Measurements from ENCODE around the gene C1QL1.

The C1QL1 gene

DNA sequence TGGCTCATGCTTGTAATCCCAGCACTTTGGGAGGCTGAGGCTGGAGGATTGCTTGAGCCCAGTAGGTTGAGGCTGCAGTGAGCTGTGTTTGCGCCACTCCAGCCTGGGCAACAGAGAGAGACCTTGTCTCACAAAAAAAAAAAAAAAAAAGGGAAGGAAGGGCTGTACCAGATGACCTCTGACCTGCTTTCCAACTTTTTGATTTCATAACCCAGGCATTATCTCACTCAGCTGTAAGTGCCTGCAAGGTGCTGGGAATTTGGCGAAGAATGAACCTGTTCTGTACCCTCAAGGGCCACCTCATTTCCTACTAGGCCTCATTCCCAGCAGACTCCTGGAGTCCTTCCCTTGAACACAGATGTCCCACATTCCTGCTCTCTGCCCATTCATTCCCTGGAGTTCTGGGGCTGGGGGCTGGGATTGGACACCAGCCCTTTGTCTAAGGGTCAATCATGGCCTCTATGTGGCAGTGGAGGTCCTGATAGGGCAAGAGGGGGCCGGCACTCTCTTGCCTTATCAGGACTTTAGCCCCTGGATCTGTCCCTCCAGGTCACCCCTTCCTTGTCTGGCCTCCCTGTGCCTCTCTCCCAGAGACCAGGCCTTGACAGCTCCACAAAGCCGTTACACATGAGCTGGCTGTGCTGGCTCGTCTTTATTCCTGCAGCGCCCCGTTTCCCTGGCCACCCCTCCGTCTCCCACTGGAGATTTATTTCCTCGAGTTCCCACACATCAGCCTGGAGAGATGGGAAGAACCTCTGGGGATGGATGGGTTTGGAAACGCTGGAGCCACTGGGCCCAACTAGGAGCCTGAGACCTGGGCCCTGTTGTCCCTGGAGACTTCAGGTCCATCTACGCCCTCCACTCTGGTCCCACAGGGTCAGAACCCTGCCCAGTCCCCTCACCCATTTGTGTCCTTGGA lies 52.0 kb downstream of the C1QL1 start:
- DNase-seq (ENCODE audit: low spot score), result no peak

DNA sequence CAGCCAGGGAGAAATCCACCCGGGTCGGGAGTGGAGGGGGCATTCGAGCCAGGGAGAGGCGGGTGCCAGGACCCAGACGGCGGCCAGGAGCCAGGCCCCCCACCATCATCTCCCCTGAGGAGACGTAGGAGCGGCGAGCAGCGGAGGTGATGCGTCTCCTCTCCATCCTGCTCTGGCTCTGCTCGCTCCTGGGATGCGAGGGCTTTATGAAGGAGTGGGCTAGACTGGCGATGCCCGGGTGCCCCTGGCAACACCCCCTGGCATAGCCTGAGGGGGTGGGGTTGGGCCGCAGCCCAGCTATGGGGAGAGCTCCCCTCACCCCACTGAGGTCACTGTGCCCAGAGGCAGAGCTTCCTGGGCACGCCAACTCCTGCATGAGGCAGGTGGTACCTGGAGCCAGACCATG lies 52.8 kb downstream of the C1QL1 start, which contains the start of gene GFAP:
TSS of gene GFAP (minus strand) at position 180 of the 406 bp plus-strand sequence. CDS start at position 166, 14 bp downstream.
- DNase-seq (ENCODE audit: low spot score), result no peak

DNA sequence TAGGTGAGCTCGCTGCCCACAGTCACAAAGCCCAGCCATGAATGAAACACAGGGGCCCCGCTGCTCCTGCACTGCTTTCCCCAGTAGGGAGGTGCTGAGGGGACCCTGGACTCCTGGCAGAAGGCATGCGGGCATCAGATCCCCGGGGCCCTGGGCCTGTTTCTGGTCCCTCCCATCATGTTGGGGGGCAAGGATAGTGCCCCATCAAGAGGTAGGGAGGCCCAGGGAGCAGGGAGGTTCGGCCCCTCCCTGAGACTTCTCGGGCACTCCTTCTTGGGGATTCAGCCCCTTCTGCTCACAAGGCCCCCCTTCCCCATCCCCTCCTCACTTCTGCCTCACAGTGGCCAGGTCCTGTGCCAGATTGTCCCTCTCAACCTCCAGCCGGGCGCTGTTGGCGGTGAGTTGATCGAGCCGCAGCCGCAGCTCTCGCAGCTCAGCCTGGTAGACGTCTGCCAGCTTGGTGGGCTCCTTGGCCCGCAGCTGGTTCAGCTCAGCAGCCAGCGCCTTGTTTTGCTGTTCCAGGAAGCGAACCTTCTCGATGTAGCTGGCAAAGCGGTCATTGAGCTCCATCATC lies 53.3 kb downstream of the C1QL1 start:
- no peak for DNase-seq (ENCODE audit: low spot score)

DNA sequence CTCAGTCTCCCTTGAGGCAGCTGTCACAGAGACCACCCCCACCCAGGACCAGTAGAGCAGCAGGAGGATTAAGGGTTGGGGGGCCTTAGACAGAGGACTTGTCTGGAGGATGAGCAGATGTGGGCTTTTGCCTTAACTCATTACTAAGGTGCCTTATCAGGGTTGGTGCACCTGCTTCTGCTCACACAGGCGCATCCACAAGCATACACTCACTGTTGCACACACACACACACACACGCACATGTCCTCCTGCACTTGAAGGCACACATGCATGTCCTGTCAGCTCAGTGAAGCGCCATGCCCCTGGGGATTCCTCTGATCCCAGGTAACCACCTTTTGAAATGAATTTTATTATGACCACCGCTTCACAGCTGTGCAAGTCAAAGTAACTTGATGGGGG lies 54.0 kb downstream of the C1QL1 start:
- DNase-seq (ENCODE audit: low spot score), result peak; percentile 57

DNA sequence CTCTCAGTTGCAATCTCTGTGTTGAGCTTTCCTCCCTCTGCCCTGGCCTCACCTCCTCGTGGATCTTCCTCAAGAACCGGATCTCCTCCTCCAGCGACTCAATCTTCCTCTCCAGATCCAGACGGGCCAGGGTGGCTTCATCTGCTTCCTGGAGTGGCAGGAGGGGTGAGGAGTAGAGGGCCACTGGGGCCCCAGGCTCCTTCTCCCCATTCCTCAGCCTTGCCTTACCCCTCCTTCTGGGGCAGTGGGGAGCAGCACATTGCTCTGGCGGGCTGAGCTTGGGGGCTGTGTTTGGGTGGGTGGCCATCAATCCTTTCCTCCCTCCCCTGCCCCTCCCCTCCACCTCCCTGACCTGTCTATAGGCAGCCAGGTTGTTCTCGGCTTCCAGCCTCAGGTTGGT lies 54.4 kb downstream of the C1QL1 start:
- no peak for DNase-seq (ENCODE audit: low spot score)

DNA sequence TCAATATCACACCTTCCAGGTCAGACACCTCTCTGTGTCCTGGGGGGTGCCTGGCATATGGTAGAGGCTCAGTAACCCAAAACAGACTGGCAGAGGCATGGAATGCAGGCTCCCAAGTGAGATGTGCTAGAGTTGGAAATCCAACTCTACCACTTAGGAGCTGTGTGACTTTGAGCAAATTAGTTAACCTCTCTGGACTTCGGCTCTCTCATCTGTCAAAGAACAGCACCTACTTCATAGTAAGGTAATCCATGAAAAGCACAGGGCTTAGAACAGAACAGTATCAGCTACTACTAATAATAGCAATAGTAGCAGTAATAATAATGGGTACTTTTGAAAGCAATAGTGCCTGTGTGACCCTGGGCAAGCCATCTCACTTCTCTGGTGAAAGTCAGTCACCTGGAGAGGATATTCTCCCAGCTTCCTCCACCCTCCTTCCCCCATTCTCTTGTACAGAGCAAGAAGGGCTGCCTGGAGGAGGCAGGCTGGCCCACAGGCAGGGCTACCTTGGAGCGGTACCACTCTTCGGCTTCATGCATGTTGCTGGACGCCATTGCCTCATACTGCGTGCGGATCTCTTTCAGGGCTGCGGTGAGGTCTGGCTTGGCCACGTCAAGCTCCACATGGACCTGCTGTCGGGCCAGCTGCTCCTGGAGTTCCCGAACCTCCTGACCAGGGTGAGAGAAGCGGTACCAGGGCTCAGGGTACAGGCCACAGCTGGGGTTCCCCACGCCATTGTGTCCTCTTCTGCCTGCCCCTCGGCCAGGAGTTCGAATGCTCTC lies 55.1 kb downstream of the C1QL1 start:
- DNase-seq (ENCODE audit: low spot score), result no peak

DNA sequence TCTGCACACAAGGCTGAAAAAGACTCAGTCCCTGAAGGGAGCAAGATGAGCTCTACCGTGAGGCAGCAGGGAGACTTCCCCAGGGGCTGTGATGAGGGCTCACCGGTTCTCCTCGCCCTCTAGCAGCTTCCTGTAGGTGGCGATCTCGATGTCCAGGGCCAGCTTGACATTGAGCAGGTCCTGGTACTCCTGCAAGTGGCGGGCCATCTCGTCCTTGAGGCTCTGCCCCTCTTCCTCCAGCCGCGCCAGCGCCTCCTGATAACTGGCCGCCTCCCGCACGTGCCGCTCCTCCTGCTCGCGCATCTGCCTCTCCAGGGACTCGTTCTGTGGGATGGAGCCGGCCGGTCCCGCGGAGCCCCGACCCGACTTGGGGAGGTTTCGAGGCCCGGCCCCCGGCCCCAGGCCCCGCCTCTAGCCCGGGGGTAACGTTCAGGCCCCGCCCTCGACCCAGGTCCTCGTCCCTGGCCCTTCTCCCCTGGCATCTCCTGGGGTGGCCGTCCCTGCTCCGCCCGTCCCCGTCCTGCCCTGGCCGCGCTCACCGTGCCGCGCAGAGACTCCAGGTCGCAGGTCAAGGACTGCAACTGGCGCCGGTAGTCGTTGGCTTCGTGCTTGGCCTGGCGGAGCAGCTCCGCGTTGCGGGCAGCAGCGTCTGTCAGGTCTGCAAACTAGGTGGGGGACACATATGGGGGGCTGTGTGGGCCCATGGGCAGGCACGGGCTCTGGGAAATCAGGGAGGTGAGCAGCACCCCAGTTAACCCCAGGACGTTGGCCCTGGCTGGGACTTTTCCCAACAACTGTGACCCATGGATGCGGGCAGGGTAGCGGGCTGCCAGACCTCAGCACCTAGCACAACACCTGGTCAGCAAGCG lies 56.7 kb downstream of the C1QL1 start:
- DNase-seq (ENCODE audit: low spot score), result peak; percentile 95

DNA sequence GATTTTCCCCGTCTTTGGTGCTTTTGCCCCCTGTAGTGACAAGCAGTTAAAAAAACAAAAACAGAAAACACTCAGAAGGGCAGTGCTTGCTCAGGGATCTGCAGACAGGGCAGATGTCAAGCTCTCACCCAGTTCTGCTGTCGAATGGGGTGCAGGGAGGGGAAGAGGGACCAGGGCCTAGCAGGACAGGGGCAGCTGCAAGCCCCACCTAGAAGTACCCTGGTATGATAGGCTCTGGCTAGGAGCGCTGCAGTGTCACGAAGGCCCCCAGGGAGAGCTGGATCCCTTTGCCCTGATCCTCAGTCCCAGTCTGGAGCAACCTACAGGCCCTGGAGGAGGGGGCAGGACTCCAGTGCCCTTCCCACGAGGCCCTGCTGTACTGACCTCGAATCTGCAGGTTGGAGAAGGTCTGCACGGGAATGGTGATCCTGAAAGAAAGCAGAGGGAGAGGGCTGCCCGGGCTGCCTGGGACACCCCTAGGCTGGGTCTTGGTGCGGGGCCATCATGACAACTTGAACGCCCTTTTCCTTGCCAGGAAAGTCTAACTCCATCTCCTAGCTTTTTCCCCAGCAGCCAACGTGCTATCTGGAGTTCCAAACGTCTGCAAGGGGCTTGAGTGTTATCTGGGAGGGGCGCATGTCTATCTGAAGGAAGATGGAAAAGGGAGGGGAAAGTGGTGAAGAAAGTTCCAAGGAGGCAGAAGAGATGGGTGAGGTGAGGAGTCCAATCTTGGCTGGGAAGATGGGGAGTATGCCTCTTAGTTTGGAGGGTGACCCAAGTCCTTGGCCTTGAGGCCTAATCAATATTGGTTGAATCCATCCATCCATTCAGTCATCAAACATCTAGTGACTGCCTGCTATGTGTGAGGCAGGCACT lies 57.6 kb downstream of the C1QL1 start:
- DNase-seq (ENCODE audit: low spot score), result no peak

Small RNA genes within 50 kb of the gene (small RNA-seq; reads per million reads assigned to genes)
- gene AC015936.2 (0 reads per million in 2 experiments), gene MIR6783 (0.08 to 0.22 reads per million in 2 experiments)

Data from SK-N-DZ (cell line).